ENCODE results near the gene GNG7. TPM values are rescaled to one million over a fixed set of nuclear protein-coding genes. Genes with fewer than 3 reads are reported as not detected.
A peak's percentile ranks its signal among the peaks of the same experiment; 100 is the strongest.
"Not testable (repeated sequence)": the region's sequence is repeated elsewhere in the genome, so short reads cannot be mapped to it uniquely, and the experiment has no call there.

Gene GNG7
- total RNA-seq, 1 donor: 0.45 TPM

GRCh38 chr19:2584002-2584401 lies 118.5 kb downstream of the GNG7 start:
- no peak overlapping the region for H3K4me3 ChIP-seq (ENCODE audit: low read depth, low read length)
- DNase-seq (ENCODE audit: low read depth): no peak
- TF ChIP-seq CTCF (IDR thresholded peaks at IDR 0.05; ENCODE audit: insufficient read depth, low read length): no peak

- H3K4me3 ChIP-seq (ENCODE audit: low read depth, low read length): no peak overlapping the region
- peak; percentile 22 for DNase-seq (ENCODE audit: low read depth)
- no peak for TF ChIP-seq CTCF (IDR thresholded peaks at IDR 0.05; ENCODE audit: insufficient read depth, low read length)
Measured at GRCh38 chr19:2582984-2583956, 119.2 kb downstream of the GNG7 start.

GRCh38 chr19:2580396-2580795 lies 122.1 kb downstream of the GNG7 start:
- H3K4me3 ChIP-seq (ENCODE audit: low read depth, low read length); DNase-seq (ENCODE audit: low read depth): not testable (repeated sequence)

- peak overlapping the region; percentile 57 for H3K4me3 ChIP-seq (ENCODE audit: low read depth, low read length)
Measured at GRCh38 chr19:2579678-2580280, 122.7 kb downstream of the GNG7 start.

GRCh38 chr19:2578901-2579677 lies 123.4 kb downstream of the GNG7 start:
- peak overlapping the region; percentile 57 for H3K4me3 ChIP-seq (ENCODE audit: low read depth, low read length)
- TF ChIP-seq CTCF (IDR thresholded peaks at IDR 0.05; ENCODE audit: insufficient read depth, low read length): peak; percentile 94
- peak; percentile 93 for DNase-seq (ENCODE audit: low read depth)

More at GRCh38 chr19:2579678-2580280, 122.7 kb downstream of the GNG7 start:
- DNase-seq (ENCODE audit: low read depth): no peak
- no peak for TF ChIP-seq CTCF (IDR thresholded peaks at IDR 0.05; ENCODE audit: insufficient read depth, low read length)

GRCh38 chr19:2578391-2578890 lies 124.1 kb downstream of the GNG7 start:
- DNase-seq (ENCODE audit: low read depth): peak; percentile 79
- TF ChIP-seq CTCF (IDR thresholded peaks at IDR 0.05; ENCODE audit: insufficient read depth, low read length): no peak
- peak overlapping the region; percentile 22 for H3K4me3 ChIP-seq (ENCODE audit: low read depth, low read length)

Data from fibroblast of the aortic adventitia (primary cell).